AG09319 (cell line): Measurements from ENCODE around the gene DLL1.

Experiments
- DNase-seq: peaks from one replicate; pipeline ENCODE4 v3.0.0-alpha.2; 2010; ENCODE audit warnings: low read depth; ENCODE audit errors: extremely low read depth
- TF ChIP-seq, protein P1 (sequence below): IDR thresholded peaks from 2 replicates; pipeline ENCODE4 v1.5.1; 2011; ENCODE audit warnings: low read depth, mild to moderate bottlenecking, inconsistent platforms, low read length, moderate library complexity

DLL1 gene

DNA sequence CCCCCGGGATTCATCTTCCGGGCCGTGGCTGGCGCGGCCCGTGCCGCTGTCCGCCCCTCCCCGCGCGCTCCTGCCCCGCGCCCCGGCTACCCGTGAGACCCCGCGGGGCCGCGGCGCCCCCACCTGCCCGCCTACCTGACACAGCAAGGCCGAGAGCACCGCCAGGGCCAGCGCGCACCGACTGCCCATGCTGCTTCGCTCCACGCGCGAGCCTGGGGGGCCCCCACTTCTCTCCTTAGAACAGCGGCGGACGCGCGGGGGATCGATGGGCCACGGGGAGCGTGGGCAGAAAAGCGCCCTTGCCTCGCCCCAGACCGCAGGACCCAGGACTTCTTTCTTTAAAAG lies 955 bp downstream of the DLL1 start:
- DNase-seq: no peak
- TF ChIP-seq, protein P1, sequence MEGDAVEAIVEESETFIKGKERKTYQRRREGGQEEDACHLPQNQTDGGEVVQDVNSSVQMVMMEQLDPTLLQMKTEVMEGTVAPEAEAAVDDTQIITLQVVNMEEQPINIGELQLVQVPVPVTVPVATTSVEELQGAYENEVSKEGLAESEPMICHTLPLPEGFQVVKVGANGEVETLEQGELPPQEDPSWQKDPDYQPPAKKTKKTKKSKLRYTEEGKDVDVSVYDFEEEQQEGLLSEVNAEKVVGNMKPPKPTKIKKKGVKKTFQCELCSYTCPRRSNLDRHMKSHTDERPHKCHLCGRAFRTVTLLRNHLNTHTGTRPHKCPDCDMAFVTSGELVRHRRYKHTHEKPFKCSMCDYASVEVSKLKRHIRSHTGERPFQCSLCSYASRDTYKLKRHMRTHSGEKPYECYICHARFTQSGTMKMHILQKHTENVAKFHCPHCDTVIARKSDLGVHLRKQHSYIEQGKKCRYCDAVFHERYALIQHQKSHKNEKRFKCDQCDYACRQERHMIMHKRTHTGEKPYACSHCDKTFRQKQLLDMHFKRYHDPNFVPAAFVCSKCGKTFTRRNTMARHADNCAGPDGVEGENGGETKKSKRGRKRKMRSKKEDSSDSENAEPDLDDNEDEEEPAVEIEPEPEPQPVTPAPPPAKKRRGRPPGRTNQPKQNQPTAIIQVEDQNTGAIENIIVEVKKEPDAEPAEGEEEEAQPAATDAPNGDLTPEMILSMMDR: no peak

DNA sequence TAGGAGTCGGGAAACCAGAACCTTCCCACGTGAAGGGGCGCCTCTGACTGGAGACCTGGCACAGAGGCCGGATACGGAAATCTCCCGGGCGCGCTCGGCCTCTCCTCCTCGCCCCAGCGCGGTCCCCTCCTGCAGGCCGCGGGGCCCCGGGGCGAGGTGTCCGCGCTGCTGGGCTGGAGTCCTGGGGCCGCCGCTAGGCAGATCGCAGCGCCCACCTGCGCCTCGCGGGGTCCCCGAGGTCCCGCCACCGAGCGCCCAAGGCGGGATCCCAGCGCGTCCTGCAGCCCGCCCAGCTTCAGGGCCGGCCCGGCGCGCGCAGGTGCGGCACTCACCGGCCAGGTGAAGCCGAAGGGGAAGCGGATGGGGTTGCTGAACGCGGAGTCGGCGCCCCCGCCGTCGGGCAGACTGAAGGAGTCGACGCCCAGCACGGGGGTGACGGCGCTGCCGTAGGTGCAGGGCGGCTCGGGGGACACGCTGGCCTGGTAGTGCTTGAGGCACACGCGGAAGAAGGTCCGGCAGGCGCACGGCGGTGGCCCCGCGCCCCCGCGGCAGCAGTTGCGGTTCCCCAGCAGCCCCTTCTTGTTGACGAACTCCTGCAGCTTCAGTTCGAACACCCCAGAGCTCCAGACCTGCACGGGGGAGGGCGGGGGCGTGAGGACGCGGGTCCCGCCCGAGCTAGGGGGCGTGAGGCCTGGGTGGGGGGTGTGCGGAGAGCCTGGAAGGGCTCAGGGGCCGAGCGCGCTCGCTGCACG lies 1.5 kb downstream of the DLL1 start:
- no peak for DNase-seq
- TF ChIP-seq, protein P1: no peak

DNA sequence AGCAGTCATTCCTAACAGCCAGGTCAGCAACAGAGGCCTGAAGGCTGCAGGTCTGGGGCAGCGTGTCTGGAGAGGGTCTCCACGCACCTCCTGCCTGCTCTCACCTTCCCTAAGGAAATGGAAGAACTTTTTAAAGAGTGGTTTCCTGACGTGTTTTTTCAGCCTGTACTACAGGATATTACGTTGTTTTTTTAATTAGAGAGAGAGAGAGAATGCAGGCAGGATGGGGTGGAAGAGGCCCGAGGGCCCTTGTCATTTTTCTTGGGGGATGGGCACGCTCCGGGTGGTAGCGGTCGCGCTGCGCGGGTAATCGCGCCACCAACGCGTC lies 2.1 kb downstream of the DLL1 start:
- TF ChIP-seq, protein P1: no peak

DNA sequence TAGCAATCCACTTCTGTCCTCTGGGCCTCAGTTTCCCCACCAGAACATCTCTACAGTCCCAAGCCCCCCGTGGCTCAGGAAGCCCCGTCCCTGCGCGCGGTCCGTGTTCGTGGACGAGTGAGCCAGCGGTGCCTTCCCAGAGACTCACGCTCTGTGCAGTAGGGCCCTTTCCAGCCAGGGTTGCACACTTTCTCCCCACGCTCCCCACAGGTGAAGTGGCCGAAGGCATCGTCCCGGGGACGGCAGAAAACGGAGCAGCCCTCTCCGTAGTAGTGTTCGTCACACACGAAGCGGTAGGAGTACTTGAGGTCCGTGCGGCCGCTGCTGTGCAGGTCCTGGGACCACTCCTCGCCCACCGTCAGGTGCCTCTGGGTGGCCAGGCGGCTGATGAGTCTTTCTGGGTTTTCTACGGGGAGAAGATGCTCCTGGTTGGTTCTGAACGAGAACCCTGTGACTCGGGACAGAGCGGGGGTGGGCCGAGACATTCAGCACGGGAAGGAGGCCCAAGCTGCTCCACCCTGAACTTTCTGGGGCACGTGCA lies 2.7 kb downstream of the DLL1 start:
- TF ChIP-seq, protein P1: no peak
- no peak for DNase-seq

More for the DNA sequence above, 2.1 kb downstream of the DLL1 start:
- no peak for DNase-seq

DNA sequence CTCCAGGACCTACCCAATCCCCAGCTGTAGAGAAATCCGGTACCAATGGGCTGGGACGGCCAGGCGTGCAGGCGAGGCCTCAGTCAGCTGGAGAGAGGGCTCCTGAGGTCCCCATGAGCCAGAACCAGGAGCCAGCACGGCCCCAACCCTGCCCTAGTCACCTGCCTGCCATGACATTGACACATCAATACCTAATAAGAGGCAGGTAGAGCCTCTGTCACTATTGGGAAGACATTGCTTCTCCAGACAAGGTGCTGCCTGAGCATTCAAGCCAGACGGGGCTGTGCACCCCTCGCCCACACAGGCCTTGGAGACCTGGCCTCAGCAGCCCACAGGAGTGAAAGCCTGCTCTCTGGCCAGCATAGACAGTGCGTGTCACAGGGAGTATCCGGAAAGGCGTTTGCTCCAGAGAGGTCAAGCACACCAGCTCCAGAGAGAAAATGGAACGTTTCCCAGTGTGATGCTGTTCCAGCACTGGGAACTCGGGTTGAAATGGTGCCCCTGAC lies 3.5 kb downstream of the DLL1 start:
- DNase-seq: no peak
- TF ChIP-seq, protein P1: no peak

DNA sequence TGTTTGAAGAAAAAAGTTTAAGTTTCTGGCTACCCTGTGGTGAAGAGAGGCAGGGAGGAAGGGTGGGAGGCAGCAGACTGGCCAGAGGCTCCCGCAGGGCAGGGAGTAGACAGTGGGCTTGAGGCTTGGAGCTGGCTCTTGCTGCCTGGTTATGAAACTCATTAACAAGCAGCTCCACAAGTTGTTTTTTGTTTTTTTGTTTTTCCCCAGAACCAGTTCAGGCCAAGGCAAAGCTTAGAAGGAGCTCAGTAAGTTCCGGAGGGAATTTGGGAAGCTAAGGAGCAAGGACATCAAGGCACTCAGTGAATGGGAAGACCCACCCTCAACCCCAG lies 4.0 kb downstream of the DLL1 start:
- TF ChIP-seq, protein P1: no peak

DNA sequence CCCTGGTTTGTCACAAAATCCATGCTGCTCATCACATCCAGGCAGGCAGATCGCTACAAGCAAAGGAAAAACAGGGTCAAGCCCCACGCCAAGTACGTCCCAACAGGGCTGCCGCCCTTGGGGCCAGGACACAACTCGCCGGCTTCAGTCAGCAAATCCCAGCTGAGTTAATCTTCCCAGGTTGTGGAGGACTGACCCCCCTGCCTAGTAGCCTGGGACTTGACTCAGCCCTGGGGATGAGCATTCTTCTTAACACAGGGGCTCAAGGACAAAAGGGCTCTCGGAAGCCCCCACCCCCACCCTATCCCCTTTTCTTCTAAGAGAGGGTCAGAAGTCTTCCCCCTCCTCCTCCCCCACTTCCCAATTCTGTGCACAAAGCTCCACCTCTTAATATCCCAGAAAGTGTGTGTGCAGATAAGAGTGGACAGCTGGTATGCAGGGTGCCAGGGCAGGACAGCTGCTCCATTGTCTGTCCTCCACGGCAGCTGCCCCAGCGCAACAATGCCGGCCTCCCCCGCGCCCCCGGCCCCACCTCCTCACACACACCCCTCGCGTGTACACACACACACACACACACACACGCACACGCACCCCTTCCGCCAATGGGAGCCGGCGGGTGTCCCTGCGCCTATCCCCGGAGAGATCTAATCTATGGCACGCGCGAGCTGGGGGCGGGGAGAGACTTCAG lies 4.5 kb downstream of the DLL1 start:
- TF ChIP-seq, protein P1: no peak
- DNase-seq: no peak

More for the DNA sequence above, 4.0 kb downstream of the DLL1 start:
- DNase-seq: no peak
